ENCODE measurements around the gene AFF1.
A peak's percentile ranks its signal among the peaks of the same experiment; 100 is the strongest.

Gene AFF1

GRCh38 chr4:86939729-86940575, 5.1 kb downstream of the AFF1 start:
- Histone ChIP-seq H2AFZ (ENCODE audit: low read depth, low read length, severe bottlenecking) (no peak overlapping the region), H3K36me3 (ENCODE audit: low read length) (no peaks in the 10 kb centered on the region), H3K79me2 (ENCODE audit: insufficient read depth, low read length) (no peaks in the 10 kb centered on the region), H4K20me1 (ENCODE audit: low read depth, low read length) (no peaks in the 10 kb centered on the region), H3K4me2 (ENCODE audit: low read depth, low read length, poor library complexity, severe bottlenecking) (peak overlapping the region; percentile 29), H3K4me3 (ENCODE audit: insufficient read depth, low read length, poor library complexity, severe bottlenecking) (no peak overlapping the region), H3K9me2 (replicated peaks; ENCODE audit: insufficient read depth, low read length) (no peaks in the 10 kb centered on the region), H3K9me3 (ENCODE audit: insufficient read depth, low read length) (no peaks in the 10 kb centered on the region), H3K27ac (ENCODE audit: low read depth, low read length) (no peak overlapping the region), H3K9ac (ENCODE audit: low read length) (no peak overlapping the region), H3F3A (ENCODE audit: insufficient read depth) (0 out of 2 replicates have a peak, but pooled peaks cover 7% of the 10 kb centered on the region), H3K27me3 (ENCODE audit: low read length) (no peaks in the 10 kb centered on the region)
- no peak for TF ChIP-seq CTCF (IDR thresholded peaks at IDR 0.05; ENCODE audit: insufficient read depth, low read length, poor library complexity, severe bottlenecking)
- no peak for TF ChIP-seq EZH2phosphoT487 (conservative IDR thresholded peaks at IDR 0.05; ENCODE audit: low read length)

- TF ChIP-seq CTCF (IDR thresholded peaks at IDR 0.05; ENCODE audit: insufficient read depth, low read length, poor library complexity, severe bottlenecking): no peak
- TF ChIP-seq EZH2phosphoT487 (conservative IDR thresholded peaks at IDR 0.05; ENCODE audit: low read length): no peak
- H4K20me1 ChIP-seq (ENCODE audit: low read depth, low read length): no peaks in the 10 kb centered on the region
- H2AFZ ChIP-seq (ENCODE audit: low read depth, low read length, severe bottlenecking): no peak overlapping the region
- H3K27me3 ChIP-seq (ENCODE audit: low read length): no peaks in the 10 kb centered on the region
- no peak overlapping the region for H3K4me2 ChIP-seq (ENCODE audit: low read depth, low read length, poor library complexity, severe bottlenecking)
- no peaks in the 10 kb centered on the region for H3K9me3 ChIP-seq (ENCODE audit: insufficient read depth, low read length)
- no peaks in the 10 kb centered on the region for H3K79me2 ChIP-seq (ENCODE audit: insufficient read depth, low read length)
- no peaks in the 10 kb centered on the region for H3K9me2 ChIP-seq (replicated peaks; ENCODE audit: insufficient read depth, low read length)
- no peak overlapping the region for H3K4me3 ChIP-seq (ENCODE audit: insufficient read depth, low read length, poor library complexity, severe bottlenecking)
- H3K36me3 ChIP-seq (ENCODE audit: low read length): no peaks in the 10 kb centered on the region
- H3K9ac ChIP-seq (ENCODE audit: low read length): no peak overlapping the region
- H3F3A ChIP-seq (ENCODE audit: insufficient read depth): 0 out of 2 replicates have a peak, but pooled peaks cover 7% of the 10 kb centered on the region
- H3K27ac ChIP-seq (ENCODE audit: low read depth, low read length): no peak overlapping the region
Measured at GRCh38 chr4:86940920-86941460, 6.2 kb downstream of the AFF1 start.

- H3K4me2 ChIP-seq (ENCODE audit: low read depth, low read length, poor library complexity, severe bottlenecking): no peak overlapping the region
Measured at GRCh38 chr4:86942185-86942666, 7.4 kb downstream of the AFF1 start.

More at GRCh38 chr4:86942185-86942666, 7.4 kb downstream of the AFF1 start:
- Histone ChIP-seq H3K9ac (ENCODE audit: low read length) (no peak overlapping the region), H3K4me3 (ENCODE audit: insufficient read depth, low read length, poor library complexity, severe bottlenecking) (no peak overlapping the region), H3K27me3 (ENCODE audit: low read length) (no peaks in the 10 kb centered on the region), H3K36me3 (ENCODE audit: low read length) (no peaks in the 10 kb centered on the region), H3F3A (ENCODE audit: insufficient read depth) (0 out of 2 replicates have a peak, but pooled peaks cover 7% of the 10 kb centered on the region), H2AFZ (ENCODE audit: low read depth, low read length, severe bottlenecking) (no peak overlapping the region), H3K79me2 (ENCODE audit: insufficient read depth, low read length) (no peaks in the 10 kb centered on the region), H3K9me3 (ENCODE audit: insufficient read depth, low read length) (no peaks in the 10 kb centered on the region), H4K20me1 (ENCODE audit: low read depth, low read length) (no peaks in the 10 kb centered on the region), H3K27ac (ENCODE audit: low read depth, low read length) (no peak overlapping the region), H3K9me2 (replicated peaks; ENCODE audit: insufficient read depth, low read length) (no peaks in the 10 kb centered on the region)
- TF ChIP-seq EZH2phosphoT487 (conservative IDR thresholded peaks at IDR 0.05; ENCODE audit: low read length): no peak
- no peak for TF ChIP-seq CTCF (IDR thresholded peaks at IDR 0.05; ENCODE audit: insufficient read depth, low read length, poor library complexity, severe bottlenecking)
